Mesenteric fat pad (tissue), 1 donor: Measurements from ENCODE around the gene BUB1B. TPM values are rescaled to one million over a fixed set of nuclear protein-coding genes. Genes with fewer than 3 reads are reported as not detected.

Experiments used
- DNase-seq: peaks from one replicate; pipeline ENCODE4 v3.0.0-alpha.2; 2020; ENCODE audit warnings: low spot score
- total RNA-seq: library from RNA; stranded (reverse); fragmentation: NEBNext Ultra II Directional; extraction: Animal tissue kit (Norgen Biotek cat#: 25700); gene quantifications from one replicate; pipeline ENCODE4 v1.2.1, GENCODE V29; 2021
- donor health status: DM: yes; HTN: yes; CAD: no.

The BUB1B gene
- total RNA-seq, 1 donor from 2014 or later = 0.39 TPM

GRCh38 chr15:40183636-40184463, 23.0 kb downstream of the BUB1B start:
- no peak for DNase-seq

DNA sequence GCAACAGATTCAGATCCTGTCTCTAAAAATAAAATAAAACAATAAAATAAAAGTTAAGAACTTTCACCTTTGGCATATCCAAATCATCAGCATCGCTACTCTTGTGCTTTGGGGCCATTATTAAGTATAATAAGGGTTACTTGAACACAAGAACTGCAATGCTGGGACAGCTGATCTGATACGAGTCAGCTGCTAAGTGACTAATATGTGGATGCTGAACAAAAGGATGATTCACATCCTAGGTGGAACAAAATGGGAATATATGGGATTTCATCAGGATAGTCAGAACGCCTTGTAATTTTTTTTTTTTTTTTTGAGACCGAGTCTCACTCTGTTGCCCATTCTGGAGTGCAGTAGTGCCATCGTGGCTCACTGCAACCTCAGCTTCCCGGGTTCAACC, 29.7 kb downstream of the BUB1B start:
- DNase-seq = no peak

DNA sequence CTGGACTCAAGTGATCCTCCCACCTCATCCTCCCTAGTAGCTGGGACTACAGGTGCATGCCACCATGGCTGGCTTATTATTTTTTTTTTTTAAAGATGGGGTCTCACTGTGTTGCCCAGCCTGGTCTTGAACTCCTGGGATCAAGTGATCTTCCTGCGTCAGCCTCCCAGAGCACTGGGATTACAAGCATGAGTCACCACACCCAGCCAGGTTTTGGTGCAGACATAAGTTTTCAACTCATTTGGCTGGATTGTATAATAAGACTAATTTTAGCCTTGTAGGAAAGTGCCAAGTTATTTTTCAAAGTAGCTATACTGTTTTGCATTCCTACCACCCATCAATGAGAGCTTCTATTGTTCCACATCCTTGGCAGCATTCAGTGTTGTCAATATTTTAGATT, 32.1 kb downstream of the BUB1B start:
- DNase-seq = no peak

GRCh38 chr15:40197434-40197833, 36.6 kb downstream of the BUB1B start:
- DNase-seq = no peak

DNA sequence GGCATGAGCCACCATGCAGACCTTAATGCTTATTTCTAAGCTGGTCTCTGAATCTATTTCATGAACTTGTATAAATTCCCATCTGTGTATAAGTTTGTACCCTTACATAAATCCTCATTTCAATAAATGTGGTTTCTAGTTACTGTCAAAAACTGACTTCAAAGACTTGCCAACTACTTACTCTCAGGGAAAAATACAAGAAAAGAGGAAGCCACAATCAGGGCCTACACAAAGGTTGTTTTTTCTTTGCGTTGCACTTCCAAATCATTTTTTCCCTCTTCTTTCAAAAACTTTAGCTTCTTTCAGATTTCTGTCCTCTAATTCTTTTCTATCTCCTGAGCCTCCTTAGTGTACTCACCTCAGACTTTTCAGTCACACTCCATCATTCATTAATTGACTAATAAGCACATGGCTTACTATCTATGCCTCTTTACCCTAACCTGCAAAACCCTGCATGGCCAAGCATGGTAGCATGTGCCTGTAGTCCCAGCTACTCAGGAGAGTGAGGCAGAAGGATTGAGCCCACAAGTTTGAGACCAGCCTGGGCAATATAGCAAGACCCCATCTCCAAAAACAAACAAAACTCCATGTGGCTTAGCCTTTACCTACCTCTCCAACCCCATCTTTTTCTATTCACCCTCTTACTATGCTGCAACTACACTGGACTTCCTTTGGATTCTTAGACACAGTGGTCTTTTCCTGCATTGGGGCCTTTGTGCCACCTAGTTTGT, 37.7 kb downstream of the BUB1B start:
- no peak for DNase-seq

GRCh38 chr15:40204100-40204499, 43.2 kb downstream of the BUB1B start:
- no peak for DNase-seq

- no peak for DNase-seq
Observed at GRCh38 chr15:40217166-40217824, 56.4 kb downstream of the BUB1B start.

DNA sequence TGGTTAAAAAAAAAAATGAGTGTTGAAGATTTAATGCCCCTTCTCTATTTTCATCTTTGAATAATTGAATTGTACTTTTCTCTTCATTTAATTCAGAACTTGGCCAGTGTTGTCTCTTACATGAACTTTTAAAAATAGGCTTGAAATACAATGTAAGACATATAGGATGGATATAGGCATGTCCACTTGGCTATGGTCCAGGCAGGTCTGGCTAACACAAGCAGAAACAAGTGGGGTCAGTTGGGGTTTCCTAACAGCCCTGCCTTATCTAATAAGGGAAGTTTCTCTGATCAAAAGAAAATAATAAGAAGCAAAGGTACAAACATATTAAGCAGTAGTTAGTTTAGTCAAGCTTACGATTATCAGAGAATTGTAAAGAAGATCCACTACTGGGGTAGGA, 58.9 kb downstream of the BUB1B start:
- no peak for DNase-seq

GRCh38 chr15:40222131-40222530, 61.3 kb downstream of the BUB1B start:
- DNase-seq = no peak

DNA sequence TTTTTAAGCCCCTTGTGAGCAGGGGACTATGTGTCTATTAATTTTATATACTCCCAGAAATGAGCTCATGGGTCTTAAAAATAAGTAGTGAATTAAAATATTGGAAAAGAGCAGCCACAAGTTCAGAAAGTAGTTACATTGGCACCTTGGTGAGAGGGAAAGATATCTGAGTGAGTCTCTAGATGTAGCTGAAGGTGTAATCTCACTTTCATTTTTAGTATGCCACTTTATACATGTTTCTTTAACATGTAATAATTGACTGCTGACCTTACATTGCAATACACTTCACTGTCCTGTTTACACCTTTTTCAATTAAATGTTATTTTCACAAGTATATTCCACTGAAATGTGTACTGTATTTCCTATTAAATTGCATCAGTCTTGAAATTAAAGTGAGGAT, 65.9 kb downstream of the BUB1B start:
- DNase-seq = no peak

- DNase-seq = no peak
Observed at GRCh38 chr15:40229316-40229715, 68.4 kb downstream of the BUB1B start.

- no peak for DNase-seq
Observed at GRCh38 chr15:40229956-40230355, 69.1 kb downstream of the BUB1B start.

GRCh38 chr15:40232625-40233070, 71.8 kb downstream of the BUB1B start:
- DNase-seq = no peak

DNA sequence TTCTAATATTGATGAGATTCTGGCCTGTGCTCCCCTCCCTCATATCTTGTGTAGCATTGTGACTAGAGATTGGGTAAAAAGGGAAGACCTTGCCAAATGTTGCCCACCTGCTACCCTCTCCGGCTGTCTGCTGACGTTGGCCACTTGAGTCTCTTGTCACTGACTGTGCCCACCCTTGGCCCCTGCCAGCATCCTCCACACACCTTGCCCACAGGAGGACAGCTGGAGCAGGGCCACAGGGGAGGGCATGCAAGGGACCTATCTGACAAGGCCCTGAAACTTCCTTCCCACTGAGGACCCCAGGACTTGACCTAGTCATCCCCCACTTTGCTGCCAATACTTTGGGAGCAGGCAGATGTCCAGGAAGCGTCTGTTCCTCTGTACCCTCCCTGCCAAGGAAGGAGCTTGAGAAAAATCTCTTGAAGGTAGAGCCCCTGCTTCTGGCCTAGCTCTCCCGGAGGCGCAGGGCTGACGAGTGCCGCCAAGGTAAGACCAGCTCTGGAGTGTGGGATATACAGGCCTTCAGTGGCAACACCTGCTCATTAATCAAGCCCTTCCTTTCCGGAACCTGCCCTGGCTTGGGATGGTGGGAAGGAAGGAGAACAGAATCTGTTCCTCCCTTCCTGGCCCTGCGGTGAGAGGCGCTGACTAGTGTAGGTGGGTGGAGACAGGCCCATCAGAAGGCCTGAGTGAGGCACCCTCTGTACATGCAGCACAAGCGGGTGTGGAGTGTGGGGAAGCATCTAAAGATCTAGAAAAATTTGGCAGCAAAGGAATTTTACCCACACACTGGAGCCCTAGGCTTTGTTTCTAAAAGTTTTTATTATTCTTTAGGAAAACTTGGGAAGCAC, 73.1 kb downstream of the BUB1B start:
- no peak for DNase-seq

GRCh38 chr15:40234783-40235182, 73.9 kb downstream of the BUB1B start:
- no peak for DNase-seq

GRCh38 chr15:40235201-40235885, 74.5 kb downstream of the BUB1B start:
- no peak for DNase-seq

DNA sequence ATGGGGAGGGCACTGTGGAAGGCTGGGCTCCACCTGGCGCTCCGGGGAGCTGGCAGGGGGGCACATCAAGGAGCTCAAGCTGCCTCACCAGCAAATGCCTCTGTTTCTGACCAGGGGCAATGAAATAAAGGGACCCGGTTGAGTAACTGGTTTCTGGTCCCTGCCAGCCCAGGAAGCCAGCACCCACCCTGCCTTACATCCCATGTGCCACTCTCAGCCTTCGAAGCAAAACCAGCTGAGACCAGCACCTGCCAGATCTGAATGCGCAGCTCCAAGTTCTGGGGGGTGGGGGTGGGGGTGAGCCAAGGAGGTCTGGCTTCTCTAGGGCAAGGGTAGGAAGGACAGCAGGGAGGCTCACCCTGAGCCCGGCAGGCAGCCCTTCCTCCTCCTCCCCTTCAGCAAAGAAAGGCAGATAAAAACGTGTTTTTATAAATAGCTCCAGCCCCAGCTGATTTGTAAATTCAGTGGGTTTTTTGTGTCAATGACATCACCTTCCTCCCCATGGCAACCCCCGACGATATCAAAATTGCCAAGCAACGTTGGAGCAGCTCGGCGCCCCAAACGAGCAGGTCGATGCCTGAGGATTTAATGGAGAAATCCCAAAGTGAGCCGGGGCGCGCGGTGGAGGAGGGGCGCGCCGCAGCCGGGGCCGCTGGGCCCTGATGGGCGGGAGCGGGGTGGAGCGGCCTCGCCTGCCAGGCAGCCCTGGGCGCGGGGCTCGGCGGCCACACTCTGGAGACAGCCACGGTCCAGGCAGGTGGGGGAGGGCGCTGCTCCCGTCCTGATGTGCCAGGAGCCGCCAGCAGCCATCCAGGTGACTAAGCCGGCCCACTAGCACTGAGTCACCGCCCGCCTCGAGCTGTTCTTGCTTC, 77.9 kb downstream of the BUB1B start, which contains the start of gene PAK6:
PAK6 (plus strand) TSS at position 532 of the 872 bp plus-strand sequence. CDS start 25,723 bp downstream, outside the sequence.
- DNase-seq = peak; percentile 88

GRCh38 chr15:40239404-40239692, 78.5 kb downstream of the BUB1B start:
- DNase-seq = no peak
